Keratinocyte (primary cell): ENCODE data around the gene MAL. TPM values are rescaled to one million over a fixed set of nuclear protein-coding genes. Genes with fewer than 3 reads are reported as not detected.

Source experiments
- DNase-seq: peaks from one replicate; pipeline ENCODE4 v3.0.0-alpha.2; 2011; ENCODE audit warnings: low read depth, missing footprints, low spot score
- FAIRE-seq: peaks from 2 replicates; lab custom pipeline; 2011; peaks lifted over from hg19 to GRCh38; lab: Jason Lieb, UNC
- H2AFZ ChIP-seq: 2 replicates; pipeline ENCODE4 v1.6.0; 2012; ENCODE audit warnings: low read length, control low read depth, inconsistent platforms; ENCODE audit not compliant: control insufficient read depth
- H3K27ac ChIP-seq: 2 replicates; pipeline ENCODE4 v1.5.1; 2011; ENCODE audit warnings: low read length; ENCODE audit not compliant: control insufficient read depth, insufficient read depth
- H3K27me3 ChIP-seq: 3 replicates; pipeline ENCODE4 v1.6.0; 2011; ENCODE audit warnings: low read length; ENCODE audit not compliant: control insufficient read depth, insufficient read depth; ENCODE audit errors: extremely low read depth
- H3K36me3 ChIP-seq, 2 experiments: 2 replicates in 1 of 2; 3 replicates in 1 of 2; pipeline ENCODE4 v1.5.1; 2011; ENCODE audit warnings: low read length in 2 of 2, mild to moderate bottlenecking in 1 of 2; ENCODE audit not compliant: control insufficient read depth in 2 of 2, insufficient read depth in 2 of 2; ENCODE audit errors: extremely low read depth in 1 of 2
- H3K4me1 ChIP-seq: 3 replicates; pipeline ENCODE4 v1.5.1; 2011; ENCODE audit warnings: low read length; ENCODE audit not compliant: control insufficient read depth, insufficient read depth; ENCODE audit errors: extremely low read depth
- H3K4me2 ChIP-seq: 3 replicates; pipeline ENCODE4 v1.6.0; 2011; ENCODE audit warnings: low read depth, low read length; ENCODE audit not compliant: control insufficient read depth, insufficient read depth; ENCODE audit errors: extremely low read depth
- H3K4me3 ChIP-seq, 3 experiments: fragments of 200-600 bp in 1 of 3; sonication (generic) in 1 of 3; 2 replicates in 2 of 3; 3 replicates in 1 of 3; pipeline ENCODE4 v1.5.1; 2011 to 2016; ENCODE audit warnings: low read length in 3 of 3, mild to moderate bottlenecking in 3 of 3, control low read depth in 2 of 3, inconsistent platforms in 1 of 3, low read depth in 1 of 3, mixed read lengths in 1 of 3, mixed run types in 1 of 3, moderate library complexity in 1 of 3; ENCODE audit not compliant: control insufficient read depth in 2 of 3, insufficient read depth in 2 of 3; ENCODE audit errors: extremely low read depth in 1 of 3
- H3K79me2 ChIP-seq: 2 replicates; pipeline ENCODE4 v1.6.0; 2012; ENCODE audit warnings: low read length; ENCODE audit not compliant: control insufficient read depth, insufficient read depth
- H3K9ac ChIP-seq: 3 replicates; pipeline ENCODE4 v1.6.0; 2011; ENCODE audit warnings: low read length; ENCODE audit not compliant: control insufficient read depth, insufficient read depth; ENCODE audit errors: extremely low read depth
- H3K9me1 ChIP-seq: 3 replicates; pipeline ENCODE4 v1.6.0; 2011; ENCODE audit warnings: low read length; ENCODE audit not compliant: control insufficient read depth, insufficient read depth; ENCODE audit errors: extremely low read depth
- H3K9me3 ChIP-seq: 2 replicates; pipeline ENCODE4 v1.5.1; 2012; ENCODE audit warnings: low read depth, low read length; ENCODE audit not compliant: control insufficient read depth
- H4K20me1 ChIP-seq: 3 replicates; pipeline ENCODE4 v1.6.0; 2011; ENCODE audit warnings: low read length; ENCODE audit not compliant: control insufficient read depth, insufficient read depth; ENCODE audit errors: extremely low read depth
- CTCF ChIP-seq, 3 experiments: IDR thresholded peaks in 1 of 3; conservative IDR thresholded peaks in 1 of 3; optimal IDR thresholded peaks in 1 of 3; 2 replicates in 2 of 3; 3 replicates in 1 of 3; pipeline versions ENCODE3 to v1.5.1; 2011; ENCODE audit warnings: low read length in 3 of 3, mild to moderate bottlenecking in 3 of 3, moderate library complexity in 2 of 3, control low read depth in 1 of 3, inconsistent platforms in 1 of 3; ENCODE audit not compliant: insufficient read depth in 2 of 3; ENCODE audit errors: extremely low read depth in 1 of 3
- EZH2 ChIP-seq: IDR thresholded peaks from one replicate; pipeline ENCODE4 v1.6.1; 2012; ENCODE audit warnings: inconsistent platforms, mild to moderate bottlenecking, low read length, moderate library complexity
- dilution Hi-C: fragments of 300-500 bp; cut with MboI; formaldehyde crosslinking; loops from one replicate; pipeline ENCODE4 v1.7.0; 2020; ENCODE audit warnings: low sequenced_read_pairs; ENCODE audit not compliant: extremely low pct_ligation_motif_present
- polyA plus RNA-seq, 5 experiments: library from polyadenylated mRNA; depleted of rRNA in 3 of 5; stranded (reverse) in 3 of 5; stranded (forward) in 1 of 5; unstranded in 1 of 5; fragments of >200 nt; gene quantifications; 1 replicate in 1 of 5; 2 replicates in 3 of 5; 3 replicates in 1 of 5; pipeline versions ENCODE4 v1.2.1 to v1.2.3, GENCODE V29; 2011 to 2012; ENCODE audit warnings: missing spikeins in 2 of 5, low read depth in 1 of 5, low replicate concordance in 1 of 5

Gene MAL
- polyA plus RNA-seq, 1 donor (not counting 4 experiments of a cell fraction or from before 2014, with no cell fraction given), result not detected

GRCh38 chr2:95022309-95023221, 2.9 kb upstream of the MAL start:
- no peaks in the 10 kb centered on the region for H4K20me1 ChIP-seq
- H2AFZ ChIP-seq, result no peak overlapping the region
- H3K79me2 ChIP-seq, result no peaks in the 10 kb centered on the region
- no peaks in the 10 kb centered on the region for H3K9me3 ChIP-seq
- no peaks in the 10 kb centered on the region for H3K4me1 ChIP-seq
- dilution Hi-C loops, result no loop called here
- H3K4me2 ChIP-seq, result no peak overlapping the region
- H3K9ac ChIP-seq, result no peak overlapping the region
- H3K36me3 ChIP-seq, result no peaks in the 10 kb centered on the region
- H3K27ac ChIP-seq, result no peak overlapping the region
- peak; percentile 93 to 97 (median 94) for TF ChIP-seq CTCF (optimal IDR thresholded peaks at IDR 0.05 in 1 of 3, IDR thresholded peaks at IDR 0.05 in 1 of 3, conservative IDR thresholded peaks at IDR 0.05 in 1 of 3; ENCODE audit: extremely low read depth in 1 of 3, insufficient read depth in 2 of 3, low read length in 3 of 3)
- TF ChIP-seq EZH2, result no peak
- DNase-seq, result no peak
- no peak overlapping the region for H3K4me3 ChIP-seq
- no peak for FAIRE-seq
- peaks cover 42% of the 10 kb centered on the region for H3K27me3 ChIP-seq
- no peaks in the 10 kb centered on the region for H3K9me1 ChIP-seq

- peaks cover 44% of the 10 kb centered on the region for H3K27me3 ChIP-seq
- DNase-seq (no peak), FAIRE-seq (peak; percentile 26)
- no peak overlapping the region for H3K4me3 ChIP-seq
- H3K9ac ChIP-seq, result no peak overlapping the region
- TF ChIP-seq CTCF (optimal IDR thresholded peaks at IDR 0.05 in 1 of 3, IDR thresholded peaks at IDR 0.05 in 1 of 3, conservative IDR thresholded peaks at IDR 0.05 in 1 of 3; ENCODE audit: extremely low read depth in 1 of 3, insufficient read depth in 2 of 3, low read length in 3 of 3) (peak; percentile 43 to 61 (median 59)), EZH2 (no peak)
- no peak overlapping the region for H2AFZ ChIP-seq
- dilution Hi-C loops, result no loop called here
- no peaks in the 10 kb centered on the region for H3K79me2 ChIP-seq
- no peaks in the 10 kb centered on the region for H3K9me1 ChIP-seq
- no peak overlapping the region for H3K27ac ChIP-seq
- H3K4me2 ChIP-seq, result no peak overlapping the region
- no peaks in the 10 kb centered on the region for H3K4me1 ChIP-seq
- H4K20me1 ChIP-seq, result no peaks in the 10 kb centered on the region
- no peaks in the 10 kb centered on the region for H3K36me3 ChIP-seq
- no peaks in the 10 kb centered on the region for H3K9me3 ChIP-seq
These were observed 2.3 kb upstream of the MAL start for GRCh38 chr2:95023222-95023597.
